Kidney epithelial cell (primary cell): ENCODE measurements around the gene ALPP. TPM values are rescaled to one million over a fixed set of nuclear protein-coding genes. Genes with fewer than 3 reads are reported as not detected.

Experiments
- DNase-seq: peaks from one replicate; pipeline ENCODE4 v3.0.0-alpha.2; 2010; ENCODE audit warnings: low read depth
- H3K27me3 ChIP-seq: 2 replicates; pipeline ENCODE4 v1.6.0; 2011; ENCODE audit warnings: low read length; ENCODE audit not compliant: control insufficient read depth, insufficient read depth
- H3K36me3 ChIP-seq: 2 replicates; pipeline ENCODE4 v1.5.1; 2011; ENCODE audit warnings: low read length; ENCODE audit not compliant: control insufficient read depth, insufficient read depth
- H3K4me3 ChIP-seq: 2 replicates; pipeline ENCODE4 v1.5.1; 2011; ENCODE audit warnings: low read depth, mild to moderate bottlenecking, control low read depth, low read length
- CTCF ChIP-seq: IDR thresholded peaks from 2 replicates; pipeline ENCODE4 v1.5.1; 2011; ENCODE audit warnings: mild to moderate bottlenecking, moderate library complexity, low read length, control low read depth, inconsistent platforms; ENCODE audit not compliant: insufficient read depth, poor library complexity, severe bottlenecking
- total RNA-seq: library from RNA; depleted of rRNA; stranded (reverse); fragments of >200 nt; gene quantifications from 2 replicates; pipeline ENCODE4 v1.2.3, GENCODE V29; 2015

ALPP gene
- total RNA-seq, 1 donor from 2014 or later = not detected

GRCh38 chr2:232416521-232417470, 38.2 kb downstream of the ALPP start:
- Histone ChIP-seq H3K36me3 (no peaks in the 10 kb centered on the region), H3K27me3 (peaks cover 66% of the 10 kb centered on the region), H3K4me3 (no peak overlapping the region)
- DNase-seq = no peak
- TF ChIP-seq CTCF = no peak

- peaks cover 72% of the 10 kb centered on the region for H3K27me3 ChIP-seq
- H3K36me3 ChIP-seq = no peaks in the 10 kb centered on the region
- no peak overlapping the region for H3K4me3 ChIP-seq
- no peak for DNase-seq
- no peak for TF ChIP-seq CTCF
Observed at GRCh38 chr2:232417489-232417888, 38.9 kb downstream of the ALPP start.

- Histone ChIP-seq H3K36me3 (no peaks in the 10 kb centered on the region), H3K27me3 (peaks cover 69% of the 10 kb centered on the region), H3K4me3 (no peak overlapping the region)
- no peak for DNase-seq
- no peak for TF ChIP-seq CTCF
Observed at GRCh38 chr2:232418056-232418455, 39.5 kb downstream of the ALPP start.

GRCh38 chr2:232418466-232419244, 40.1 kb downstream of the ALPP start:
- H3K4me3 ChIP-seq = no peak overlapping the region
- no peak for DNase-seq
- peaks cover 68% of the 10 kb centered on the region for H3K27me3 ChIP-seq

GRCh38 chr2:232419245-232420072, 40.9 kb downstream of the ALPP start:
- no peak overlapping the region for H3K4me3 ChIP-seq
- no peaks in the 10 kb centered on the region for H3K36me3 ChIP-seq
- peaks cover 69% of the 10 kb centered on the region for H3K27me3 ChIP-seq
- no peak for DNase-seq
- TF ChIP-seq CTCF = no peak

More at GRCh38 chr2:232418466-232419244, 40.1 kb downstream of the ALPP start:
- TF ChIP-seq CTCF = no peak
- H3K36me3 ChIP-seq = no peaks in the 10 kb centered on the region
